Fibroblast of lung (primary cell): ENCODE data around the gene USP7.

ENCODE experiments used
- EZH2 ChIP-seq: IDR thresholded peaks from 2 replicates; pipeline ENCODE4 v1.5.1; 2012; ENCODE audit warnings: low read length, control low read depth, mild to moderate bottlenecking; ENCODE audit errors: missing control alignments
- TF ChIP-seq, protein P1 (sequence below), 2 donors: IDR thresholded peaks in 1 of 2; conservative IDR thresholded peaks in 1 of 2; 1 replicate in 1 of 2; 2 replicates in 1 of 2; pipeline ENCODE4 v1.5.1; 2011 to 2012; ENCODE audit warnings: low read length in 2 of 2, control low read depth in 1 of 2, inconsistent platforms in 1 of 2, low read depth in 1 of 2, mild to moderate bottlenecking in 1 of 2

DNA sequence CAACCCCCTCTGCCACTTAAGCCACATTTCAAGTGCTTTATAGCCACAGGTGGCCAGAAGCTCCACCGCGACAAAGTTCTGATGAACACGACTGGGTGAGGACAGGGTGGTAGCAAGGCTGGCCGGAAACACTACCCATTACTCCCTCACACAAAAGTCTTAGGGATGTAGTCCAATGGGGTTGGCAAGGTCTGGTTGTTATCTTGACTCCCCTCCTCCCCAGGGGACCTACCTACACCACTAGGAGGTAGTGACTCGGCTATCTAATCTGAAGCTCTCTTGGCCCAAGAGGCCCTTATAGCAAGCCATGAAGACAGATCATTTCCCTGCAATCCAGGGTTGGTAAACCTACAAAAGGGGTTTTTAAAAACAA, 73.2 kb downstream of the USP7 start:
- TF ChIP-seq, protein P1, sequence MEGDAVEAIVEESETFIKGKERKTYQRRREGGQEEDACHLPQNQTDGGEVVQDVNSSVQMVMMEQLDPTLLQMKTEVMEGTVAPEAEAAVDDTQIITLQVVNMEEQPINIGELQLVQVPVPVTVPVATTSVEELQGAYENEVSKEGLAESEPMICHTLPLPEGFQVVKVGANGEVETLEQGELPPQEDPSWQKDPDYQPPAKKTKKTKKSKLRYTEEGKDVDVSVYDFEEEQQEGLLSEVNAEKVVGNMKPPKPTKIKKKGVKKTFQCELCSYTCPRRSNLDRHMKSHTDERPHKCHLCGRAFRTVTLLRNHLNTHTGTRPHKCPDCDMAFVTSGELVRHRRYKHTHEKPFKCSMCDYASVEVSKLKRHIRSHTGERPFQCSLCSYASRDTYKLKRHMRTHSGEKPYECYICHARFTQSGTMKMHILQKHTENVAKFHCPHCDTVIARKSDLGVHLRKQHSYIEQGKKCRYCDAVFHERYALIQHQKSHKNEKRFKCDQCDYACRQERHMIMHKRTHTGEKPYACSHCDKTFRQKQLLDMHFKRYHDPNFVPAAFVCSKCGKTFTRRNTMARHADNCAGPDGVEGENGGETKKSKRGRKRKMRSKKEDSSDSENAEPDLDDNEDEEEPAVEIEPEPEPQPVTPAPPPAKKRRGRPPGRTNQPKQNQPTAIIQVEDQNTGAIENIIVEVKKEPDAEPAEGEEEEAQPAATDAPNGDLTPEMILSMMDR (conservative IDR thresholded peaks at IDR 0.05 in 1 of 2, IDR thresholded peaks at IDR 0.05 in 1 of 2; ENCODE audit: low read depth in 1 of 2, low read length in 2 of 2): no peak
- no peak for TF ChIP-seq EZH2
